Measurements from ENCODE around the gene TESPA1.

TESPA1 gene

GRCh38 chr12:54983536-54984101 lies 943 bp downstream of the TESPA1 start:
- DNase-seq (ENCODE audit: low read depth), result peak; percentile 25

- DNase-seq (ENCODE audit: low read depth), result peak; percentile 31
Measured at GRCh38 chr12:54981796-54982195, 2.8 kb downstream of the TESPA1 start.

GRCh38 chr12:54980341-54980740 lies 4.2 kb downstream of the TESPA1 start:
- peak; percentile 18 for DNase-seq (ENCODE audit: low read depth)

- DNase-seq (ENCODE audit: low read depth), result no peak
Measured at GRCh38 chr12:54977857-54978256, 6.7 kb downstream of the TESPA1 start.

- DNase-seq (ENCODE audit: low read depth), result no peak
Measured at GRCh38 chr12:54977155-54977554, 7.4 kb downstream of the TESPA1 start.

- DNase-seq (ENCODE audit: low read depth), result no peak
Measured at GRCh38 chr12:54975875-54976274, 8.7 kb downstream of the TESPA1 start.

GRCh38 chr12:54975272-54975671 lies 9.3 kb downstream of the TESPA1 start:
- DNase-seq (ENCODE audit: low read depth), result no peak

- DNase-seq (ENCODE audit: low read depth), result no peak
Measured at GRCh38 chr12:54974279-54974678, 10.3 kb downstream of the TESPA1 start.

- DNase-seq (ENCODE audit: low read depth), result no peak
Measured at GRCh38 chr12:54973556-54973955, 11.0 kb downstream of the TESPA1 start.

- DNase-seq (ENCODE audit: low read depth), result no peak
Measured at GRCh38 chr12:54970741-54971140, 13.8 kb downstream of the TESPA1 start.

- no peak for DNase-seq (ENCODE audit: low read depth)
Measured at GRCh38 chr12:54968181-54968730, 16.3 kb downstream of the TESPA1 start.

- no peak for DNase-seq (ENCODE audit: low read depth)
Measured at GRCh38 chr12:54967461-54967860, 17.1 kb downstream of the TESPA1 start.

- no peak for DNase-seq (ENCODE audit: low read depth)
Measured at GRCh38 chr12:54961190-54961589, 23.4 kb downstream of the TESPA1 start.

- no peak for DNase-seq (ENCODE audit: low read depth)
Measured at GRCh38 chr12:54959291-54960018, 25.1 kb downstream of the TESPA1 start.

- peak; percentile 12 for DNase-seq (ENCODE audit: low read depth)
Measured at GRCh38 chr12:54958048-54958658, 26.4 kb downstream of the TESPA1 start.

GRCh38 chr12:54956818-54957641 lies 27.5 kb downstream of the TESPA1 start:
- DNase-seq (ENCODE audit: low read depth), result no peak

GRCh38 chr12:54956322-54956721 lies 28.2 kb downstream of the TESPA1 start:
- DNase-seq (ENCODE audit: low read depth), result no peak

GRCh38 chr12:54954801-54955200 lies 29.8 kb downstream of the TESPA1 start:
- no peak for DNase-seq (ENCODE audit: low read depth)

GRCh38 chr12:54954228-54954627 lies 30.3 kb downstream of the TESPA1 start:
- no peak for DNase-seq (ENCODE audit: low read depth)

GRCh38 chr12:54950071-54950727 lies 34.4 kb downstream of the TESPA1 start:
- DNase-seq (ENCODE audit: low read depth), result no peak

- no peak for DNase-seq (ENCODE audit: low read depth)
Measured at GRCh38 chr12:54949073-54949711, 35.4 kb downstream of the TESPA1 start.

All from activated T-helper 9 cell treated with anti-CD3 and anti-CD28 coated beads, Interleukin-2, amount 50 U/mL, for 16 hours (primary cell).